Pulmonary artery endothelial cell (primary cell): Measurements from ENCODE around the gene AFAP1L2. TPM values are rescaled to one million over a fixed set of nuclear protein-coding genes. Genes with fewer than 3 reads are reported as not detected.

Experiments used
- DNase-seq: peaks from one replicate; pipeline ENCODE4 v3.0.0-alpha.2; 2011; ENCODE audit warnings: low read depth, low spot score
- total RNA-seq: library from RNA; depleted of rRNA; stranded (reverse); fragments of >200 nt; gene quantifications from 2 replicates; pipeline ENCODE4 v1.2.3, GENCODE V29; 2014

AFAP1L2 gene
- total RNA-seq, 1 donor from 2014 or later = 1.3 TPM

- no peak for DNase-seq
Measured at GRCh38 chr10:114289096-114289436, 115.2 kb downstream of the AFAP1L2 start.

DNA sequence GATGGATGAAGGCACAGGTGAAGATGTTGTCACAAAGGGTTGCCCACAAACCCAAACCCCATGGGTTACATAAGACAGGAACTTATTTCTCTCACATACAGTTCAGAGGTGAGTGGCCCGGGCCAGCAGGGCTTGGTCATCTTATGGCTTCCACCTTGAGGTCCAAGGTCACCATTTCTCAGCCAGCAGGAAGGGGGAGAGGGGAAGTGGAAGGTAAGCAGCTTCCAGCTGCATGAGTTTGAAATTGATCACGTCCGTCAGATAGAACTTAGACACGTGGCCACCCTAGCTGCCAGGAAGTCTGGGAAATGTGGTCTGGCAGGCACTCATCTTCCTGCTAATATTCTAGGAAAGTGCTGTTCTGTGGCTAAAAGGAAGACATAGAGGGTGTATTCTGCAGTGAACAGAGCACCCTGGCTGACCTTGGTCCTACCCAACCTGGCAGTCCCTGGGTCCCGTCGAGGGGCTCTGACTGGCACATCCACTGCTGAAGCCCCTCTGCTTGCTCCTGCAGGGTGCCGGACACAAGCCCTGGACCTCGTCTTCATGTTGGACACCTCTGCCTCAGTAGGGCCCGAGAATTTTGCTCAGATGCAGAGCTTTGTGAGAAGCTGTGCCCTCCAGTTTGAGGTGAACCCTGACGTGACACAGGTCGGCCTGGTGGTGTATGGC is 115.7 kb downstream of the AFAP1L2 start:
- no peak for DNase-seq

- DNase-seq = no peak
Measured at GRCh38 chr10:114286921-114287320, 117.4 kb downstream of the AFAP1L2 start.

DNA sequence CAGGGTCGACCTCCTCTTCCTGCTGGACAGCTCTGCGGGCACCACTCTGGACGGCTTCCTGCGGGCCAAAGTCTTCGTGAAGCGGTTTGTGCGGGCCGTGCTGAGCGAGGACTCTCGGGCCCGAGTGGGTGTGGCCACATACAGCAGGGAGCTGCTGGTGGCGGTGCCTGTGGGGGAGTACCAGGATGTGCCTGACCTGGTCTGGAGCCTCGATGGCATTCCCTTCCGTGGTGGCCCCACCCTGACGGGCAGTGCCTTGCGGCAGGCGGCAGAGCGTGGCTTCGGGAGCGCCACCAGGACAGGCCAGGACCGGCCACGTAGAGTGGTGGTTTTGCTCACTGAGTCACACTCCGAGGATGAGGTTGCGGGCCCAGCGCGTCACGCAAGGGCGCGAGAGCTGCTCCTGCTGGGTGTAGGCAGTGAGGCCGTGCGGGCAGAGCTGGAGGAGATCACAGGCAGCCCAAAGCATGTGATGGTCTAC is 118.3 kb downstream of the AFAP1L2 start:
- DNase-seq = no peak

- DNase-seq = no peak
Measured at GRCh38 chr10:114284346-114285071, 119.8 kb downstream of the AFAP1L2 start.

GRCh38 chr10:114283535-114284234 is 120.6 kb downstream of the AFAP1L2 start:
- DNase-seq = no peak

GRCh38 chr10:114283091-114283490 is 121.2 kb downstream of the AFAP1L2 start:
- no peak for DNase-seq

- no peak for DNase-seq
Measured at GRCh38 chr10:114282526-114282925, 121.8 kb downstream of the AFAP1L2 start.

DNA sequence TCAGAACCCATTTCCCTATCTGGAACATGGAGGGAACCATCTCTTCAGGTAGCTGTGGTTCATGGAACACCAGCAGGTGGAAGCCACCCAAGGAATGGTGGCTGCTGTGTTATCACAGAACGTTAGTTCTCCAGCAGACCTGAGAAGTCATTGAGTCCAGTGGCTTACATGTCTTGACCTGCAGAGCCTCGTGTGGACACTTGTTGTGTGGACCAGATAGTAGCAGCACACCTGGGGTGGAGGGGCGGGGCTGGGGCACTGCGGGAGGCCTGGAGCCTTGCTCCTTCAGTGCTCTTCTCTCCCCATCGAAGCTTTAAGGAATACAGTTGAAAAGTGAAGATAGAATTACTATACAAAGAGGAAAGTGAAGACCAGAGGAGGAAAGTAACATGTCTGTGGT is 122.8 kb downstream of the AFAP1L2 start:
- no peak for DNase-seq

DNA sequence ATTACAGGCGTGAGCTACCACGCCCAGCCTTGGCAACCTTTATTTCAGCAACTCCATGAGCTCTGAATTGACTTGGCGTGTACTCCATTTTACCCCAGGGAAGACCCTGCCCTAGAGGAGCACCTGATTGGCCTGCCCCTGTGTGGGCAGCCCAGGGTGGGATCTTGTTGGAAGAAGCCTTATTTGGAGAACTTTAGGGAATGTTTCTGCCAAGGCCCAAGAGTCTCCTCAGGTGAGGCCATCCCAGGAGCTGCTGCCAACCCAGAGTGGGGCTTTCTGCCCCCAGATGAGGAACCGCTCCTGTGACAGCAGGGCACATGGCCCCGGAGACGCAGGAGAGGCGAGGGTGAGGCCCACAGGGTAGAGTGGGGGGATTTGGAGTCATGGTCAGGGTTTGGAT is 123.3 kb downstream of the AFAP1L2 start:
- DNase-seq = no peak

GRCh38 chr10:114279901-114280644 is 124.2 kb downstream of the AFAP1L2 start:
- DNase-seq = no peak

- DNase-seq = no peak
Measured at GRCh38 chr10:114279289-114279688, 125.0 kb downstream of the AFAP1L2 start.

DNA sequence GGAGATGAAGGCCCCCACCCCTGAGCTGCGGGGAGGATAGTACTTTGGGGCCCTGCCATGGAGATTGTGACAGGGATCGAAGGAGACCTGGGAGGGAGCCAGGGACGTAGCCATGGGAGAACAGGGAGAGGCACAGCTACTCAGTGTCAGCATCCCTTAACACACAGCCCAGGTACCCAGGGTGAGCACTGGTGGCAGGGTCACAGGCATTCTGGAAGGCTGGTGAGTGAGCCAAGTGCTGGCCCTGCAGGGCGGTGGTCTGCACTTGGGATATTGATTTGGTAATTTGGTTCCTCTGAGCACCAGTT is 125.5 kb downstream of the AFAP1L2 start:
- DNase-seq = no peak

DNA sequence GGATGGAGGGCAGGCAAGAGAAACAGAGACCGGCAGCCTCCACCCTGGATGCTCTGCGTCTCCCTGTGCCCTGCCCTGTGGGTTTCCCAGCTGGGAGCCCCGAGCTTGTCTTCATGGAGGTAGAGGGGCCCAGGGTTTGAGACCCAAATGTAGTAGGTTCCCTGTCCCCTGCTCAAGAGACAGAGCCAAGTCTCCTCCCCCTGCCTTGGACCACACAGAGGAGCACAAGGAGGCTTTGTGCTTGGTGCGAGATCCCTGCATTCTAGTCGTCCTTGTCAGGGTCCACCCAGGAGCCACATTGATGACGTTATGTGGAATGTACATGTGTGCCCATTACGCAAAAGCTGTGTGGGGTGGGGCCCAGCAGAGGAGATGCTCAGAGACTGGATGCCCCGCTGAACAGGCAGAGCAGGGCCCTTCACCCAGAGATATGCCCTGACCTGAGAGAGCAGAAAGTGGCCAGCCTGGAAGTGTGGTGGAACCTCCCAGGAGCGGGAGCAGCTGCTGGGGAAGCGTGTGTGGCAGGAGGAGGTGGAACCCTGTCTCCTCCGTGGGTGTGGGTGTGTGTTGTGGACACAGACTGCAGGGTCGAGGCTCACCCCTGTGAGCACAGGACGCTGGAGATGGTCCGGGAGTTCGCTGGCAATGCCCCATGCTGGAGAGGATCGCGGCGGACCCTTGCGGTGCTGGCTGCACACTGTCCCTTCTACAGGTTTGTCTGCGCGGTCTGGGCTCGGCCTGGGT is 126.0 kb downstream of the AFAP1L2 start:
- no peak for DNase-seq

- no peak for DNase-seq
Measured at GRCh38 chr10:114276671-114277070, 127.6 kb downstream of the AFAP1L2 start.

DNA sequence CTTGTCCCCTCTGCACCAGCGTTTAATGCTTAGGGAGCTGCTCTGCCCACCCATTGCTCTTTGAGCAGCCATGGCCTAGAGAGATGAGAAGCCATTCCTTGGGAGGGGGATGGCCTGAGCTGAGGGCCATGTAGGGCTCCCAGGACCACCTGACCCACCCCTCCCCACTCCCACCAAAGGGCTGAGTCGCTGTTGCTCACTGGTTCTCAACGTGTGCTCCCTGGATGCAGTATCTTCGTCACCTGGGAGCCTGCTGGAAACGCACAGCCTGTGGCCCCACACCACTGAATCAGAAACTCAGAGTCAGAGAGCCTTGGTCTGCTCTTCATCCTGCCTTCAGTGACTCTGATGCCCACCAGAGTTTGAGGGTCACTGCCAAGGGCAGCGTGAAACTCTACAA is 128.2 kb downstream of the AFAP1L2 start:
- DNase-seq = no peak

GRCh38 chr10:114274616-114275453 is 129.5 kb downstream of the AFAP1L2 start:
- no peak for DNase-seq

DNA sequence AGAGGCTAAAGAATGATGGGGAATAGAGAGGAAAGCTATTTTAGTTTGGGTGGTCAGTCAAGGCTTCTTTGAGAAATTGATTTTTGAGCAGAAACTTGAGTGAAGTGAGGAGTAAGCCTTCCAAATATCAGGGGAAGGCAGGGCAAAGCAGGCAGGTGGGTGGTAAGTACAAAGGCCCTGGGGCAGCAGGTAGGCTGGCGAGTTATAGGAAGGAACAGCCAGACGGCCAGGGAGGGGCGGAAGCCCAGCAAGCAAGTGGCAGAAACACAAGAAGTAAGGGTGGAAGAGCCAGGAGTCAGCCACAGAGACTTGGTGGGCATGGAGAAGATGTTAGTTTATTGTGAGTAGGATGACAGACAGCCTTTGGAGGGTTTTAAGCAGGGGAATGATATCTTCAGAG is 130.4 kb downstream of the AFAP1L2 start:
- DNase-seq = no peak

- DNase-seq = no peak
Measured at GRCh38 chr10:114272696-114273095, 131.6 kb downstream of the AFAP1L2 start.

DNA sequence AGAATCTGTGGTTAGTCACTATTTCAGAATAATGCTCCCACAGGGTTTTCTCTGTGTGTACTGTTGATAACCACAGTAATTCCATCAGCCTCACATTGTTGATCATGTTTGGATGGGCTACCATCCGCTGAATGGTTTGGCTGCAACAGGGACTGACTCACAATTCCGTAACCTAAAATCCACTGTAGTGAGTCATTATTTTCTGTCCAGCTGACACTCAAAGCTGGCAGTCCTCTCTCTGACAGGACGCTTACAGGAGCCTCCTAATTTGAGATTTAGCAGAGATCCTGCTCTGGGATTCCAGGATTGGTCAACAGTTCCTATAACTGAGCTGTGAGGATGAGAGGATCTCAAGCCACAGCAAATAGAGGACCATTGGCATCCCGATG is 132.5 kb downstream of the AFAP1L2 start:
- DNase-seq = peak; percentile 50
